ENCODE results near the gene SMIM26. TPM values are rescaled to one million over a fixed set of nuclear protein-coding genes. Genes with fewer than 3 reads are reported as not detected.

SMIM26 gene
- total and polyA plus RNA-seq, 9 of the 15 experiments (the other 6 are each of a cell fraction or from before 2014, with no cell fraction given), result 46.9 to 186 (median 86.5) TPM

- Histone ChIP-seq H3K4me3 (no peak overlapping the region), H3K9me3 (replicated peaks; ENCODE audit: control insufficient read depth, insufficient read depth, low read depth, low read length) (no peaks in the 10 kb centered on the region), H3K36me3 (ENCODE audit: control insufficient read depth, insufficient read depth, low read length) (peaks cover 66% of the 10 kb centered on the region), H3K27me3 (ENCODE audit: control insufficient read depth in 2 of 2, insufficient read depth in 2 of 2, low read length in 2 of 2) (no peaks in the 10 kb centered on the region), H3K79me2 (ENCODE audit: control insufficient read depth, insufficient read depth, low read length) (no peaks in the 10 kb centered on the region), H2AFZ (ENCODE audit: low read depth, low read length) (no peak overlapping the region), H3K4me1 (replicated peaks in 1 of 2; ENCODE audit: control insufficient read depth in 2 of 2, insufficient read depth in 2 of 2, low read length in 2 of 2) (no peaks in the 10 kb centered on the region), H4K20me1 (replicated peaks; ENCODE audit: control insufficient read depth, insufficient read depth, low read length) (no peaks in the 10 kb centered on the region), H3K4me2 (ENCODE audit: insufficient read depth, low read length) (no peak overlapping the region), H3K27ac (ENCODE audit: extremely low read depth, low read depth, low read length) (no peak overlapping the region), H3K9ac (ENCODE audit: insufficient read depth in 1 of 2, low read depth in 2 of 2, low read length in 2 of 2) (no peak overlapping the region), H3K9me1 (ENCODE audit: control insufficient read depth, insufficient read depth, low read length) (no peaks in the 10 kb centered on the region)
- CTCF ChIA-PET (ENCODE audit: low intra/inter-chr PET ratio), result no interaction called here
- no peak for ATAC-seq
- TF ChIP-seq PYGO2 (tag; IDR thresholded peaks at IDR 0.05), result no peak
- no peak for TF ChIP-seq ZBTB7A (IDR thresholded peaks at IDR 0.05; ENCODE audit: borderline replicate concordance, control insufficient read depth, low read depth, low read length)
- TF ChIP-seq HDAC3 (IDR thresholded peaks at IDR 0.05; ENCODE audit: borderline replicate concordance, partially characterized antibody), result no peak
- TF ChIP-seq, protein P1, sequence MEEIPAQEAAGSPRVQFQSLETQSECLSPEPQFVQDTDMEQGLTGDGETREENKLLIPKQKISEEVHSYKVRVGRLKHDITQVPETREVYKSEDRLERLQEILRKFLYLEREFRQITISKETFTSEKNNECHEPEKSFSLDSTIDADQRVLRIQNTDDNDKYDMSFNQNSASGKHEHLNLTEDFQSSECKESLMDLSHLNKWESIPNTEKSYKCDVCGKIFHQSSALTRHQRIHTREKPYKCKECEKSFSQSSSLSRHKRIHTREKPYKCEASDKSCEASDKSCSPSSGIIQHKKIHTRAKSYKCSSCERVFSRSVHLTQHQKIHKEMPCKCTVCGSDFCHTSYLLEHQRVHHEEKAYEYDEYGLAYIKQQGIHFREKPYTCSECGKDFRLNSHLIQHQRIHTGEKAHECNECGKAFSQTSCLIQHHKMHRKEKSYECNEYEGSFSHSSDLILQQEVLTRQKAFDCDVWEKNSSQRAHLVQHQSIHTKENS (CRISPR knock-in tag; IDR thresholded peaks at IDR 0.05), result no peak
- TF ChIP-seq ZFPM2 (CRISPR knock-in tag; IDR thresholded peaks at IDR 0.05), result no peak
- no peak for TF ChIP-seq PCBP2 (IDR thresholded peaks at IDR 0.05; ENCODE audit: low read depth, low read length, poor library complexity, severe bottlenecking)
- no peak for TF ChIP-seq ETV6 (IDR thresholded peaks at IDR 0.05; ENCODE audit: borderline replicate concordance in 1 of 2, low read depth in 2 of 2, low read length in 1 of 2)
- no peak for TF ChIP-seq ETV6 (CRISPR knock-in tag; IDR thresholded peaks at IDR 0.05; ENCODE audit: borderline replicate concordance)
- no peak for TF ChIP-seq ZFP30 (CRISPR knock-in tag; IDR thresholded peaks at IDR 0.05; ENCODE audit: borderline replicate concordance)
- no peak for TF ChIP-seq FOS (IDR thresholded peaks at IDR 0.05; ENCODE audit: extremely low read depth, insufficient read length)
- no peak for TF ChIP-seq GTF2E2 (tag; IDR thresholded peaks at IDR 0.05)
- TF ChIP-seq MBD2 (IDR thresholded peaks at IDR 0.05; ENCODE audit: borderline replicate concordance, low read depth), result no peak
- TF ChIP-seq, protein P2, sequence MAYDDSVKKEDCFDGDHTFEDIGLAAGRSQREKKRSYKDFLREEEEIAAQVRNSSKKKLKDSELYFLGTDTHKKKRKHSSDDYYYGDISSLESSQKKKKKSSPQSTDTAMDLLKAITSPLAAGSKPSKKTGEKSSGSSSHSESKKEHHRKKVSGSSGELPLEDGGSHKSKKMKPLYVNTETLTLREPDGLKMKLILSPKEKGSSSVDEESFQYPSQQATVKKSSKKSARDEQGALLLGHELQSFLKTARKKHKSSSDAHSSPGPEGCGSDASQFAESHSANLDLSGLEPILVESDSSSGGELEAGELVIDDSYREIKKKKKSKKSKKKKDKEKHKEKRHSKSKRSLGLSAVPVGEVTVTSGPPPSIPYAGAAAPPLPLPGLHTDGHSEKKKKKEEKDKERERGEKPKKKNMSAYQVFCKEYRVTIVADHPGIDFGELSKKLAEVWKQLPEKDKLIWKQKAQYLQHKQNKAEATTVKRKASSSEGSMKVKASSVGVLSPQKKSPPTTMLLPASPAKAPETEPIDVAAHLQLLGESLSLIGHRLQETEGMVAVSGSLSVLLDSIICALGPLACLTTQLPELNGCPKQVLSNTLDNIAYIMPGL (CRISPR knock-in tag; IDR thresholded peaks at IDR 0.05), result no peak
- DNase-seq (ENCODE audit: extremely low read depth in 1 of 4, low spot score in 3 of 4), result no peak
- in situ Hi-C loops (cut with MboI) (no loop called here), intact Hi-C loops (cut with micrococcal nuclease) (no loop called here)
- 0% methylated on average over 1 of the region's 1 CpG for WGBS (ENCODE audit: insufficient coverage, low coverage, missing lambda C conversion rate)
- no TSS peak for BruUV-seq (replicated peaks)
- POLR2A ChIA-PET, result no interaction called here
- FAIRE-seq, result no peak
Measured at GRCh38 chr20:18533491-18533890, 33.7 kb upstream of the SMIM26 start.
